ENCODE results near the gene TARM1.

- TF ChIP-seq, protein P1, sequence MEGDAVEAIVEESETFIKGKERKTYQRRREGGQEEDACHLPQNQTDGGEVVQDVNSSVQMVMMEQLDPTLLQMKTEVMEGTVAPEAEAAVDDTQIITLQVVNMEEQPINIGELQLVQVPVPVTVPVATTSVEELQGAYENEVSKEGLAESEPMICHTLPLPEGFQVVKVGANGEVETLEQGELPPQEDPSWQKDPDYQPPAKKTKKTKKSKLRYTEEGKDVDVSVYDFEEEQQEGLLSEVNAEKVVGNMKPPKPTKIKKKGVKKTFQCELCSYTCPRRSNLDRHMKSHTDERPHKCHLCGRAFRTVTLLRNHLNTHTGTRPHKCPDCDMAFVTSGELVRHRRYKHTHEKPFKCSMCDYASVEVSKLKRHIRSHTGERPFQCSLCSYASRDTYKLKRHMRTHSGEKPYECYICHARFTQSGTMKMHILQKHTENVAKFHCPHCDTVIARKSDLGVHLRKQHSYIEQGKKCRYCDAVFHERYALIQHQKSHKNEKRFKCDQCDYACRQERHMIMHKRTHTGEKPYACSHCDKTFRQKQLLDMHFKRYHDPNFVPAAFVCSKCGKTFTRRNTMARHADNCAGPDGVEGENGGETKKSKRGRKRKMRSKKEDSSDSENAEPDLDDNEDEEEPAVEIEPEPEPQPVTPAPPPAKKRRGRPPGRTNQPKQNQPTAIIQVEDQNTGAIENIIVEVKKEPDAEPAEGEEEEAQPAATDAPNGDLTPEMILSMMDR (IDR thresholded peaks at IDR 0.05; ENCODE audit: low read length) = no peak
- TF ChIP-seq EZH2phosphoT487 (IDR thresholded peaks at IDR 0.05; ENCODE audit: low read length) = no peak
These were observed 48.4 kb upstream of the TARM1 start for GRCh38 chr19:54129617-54129996.

Data from MM.1S (cell line).